Measurements from ENCODE around the gene PIAS1.
"Not testable (repeated sequence)": the region's sequence is repeated elsewhere in the genome, so short reads cannot be mapped to it uniquely, and the experiment has no call there.

DNA sequence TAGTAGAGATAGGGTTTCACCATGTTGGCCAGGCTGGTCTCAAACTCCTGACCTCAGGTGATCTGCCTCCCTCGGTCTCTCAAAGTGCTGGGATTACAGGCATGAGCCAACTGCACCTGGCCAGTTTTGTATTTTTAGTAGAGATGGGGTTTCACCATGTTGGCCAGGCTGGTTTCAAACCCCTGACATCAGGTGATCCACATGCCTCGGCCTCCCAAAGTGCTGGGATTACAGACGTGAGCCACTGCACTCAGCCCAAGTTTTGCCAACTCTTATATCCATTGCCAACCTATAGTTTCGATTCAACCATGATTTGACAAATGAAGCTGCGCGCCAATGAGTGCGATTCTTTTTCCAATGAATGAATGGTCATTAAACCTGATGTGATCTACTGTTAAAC, 148.9 kb downstream of the PIAS1 start:
- TF ChIP-seq, protein P1, sequence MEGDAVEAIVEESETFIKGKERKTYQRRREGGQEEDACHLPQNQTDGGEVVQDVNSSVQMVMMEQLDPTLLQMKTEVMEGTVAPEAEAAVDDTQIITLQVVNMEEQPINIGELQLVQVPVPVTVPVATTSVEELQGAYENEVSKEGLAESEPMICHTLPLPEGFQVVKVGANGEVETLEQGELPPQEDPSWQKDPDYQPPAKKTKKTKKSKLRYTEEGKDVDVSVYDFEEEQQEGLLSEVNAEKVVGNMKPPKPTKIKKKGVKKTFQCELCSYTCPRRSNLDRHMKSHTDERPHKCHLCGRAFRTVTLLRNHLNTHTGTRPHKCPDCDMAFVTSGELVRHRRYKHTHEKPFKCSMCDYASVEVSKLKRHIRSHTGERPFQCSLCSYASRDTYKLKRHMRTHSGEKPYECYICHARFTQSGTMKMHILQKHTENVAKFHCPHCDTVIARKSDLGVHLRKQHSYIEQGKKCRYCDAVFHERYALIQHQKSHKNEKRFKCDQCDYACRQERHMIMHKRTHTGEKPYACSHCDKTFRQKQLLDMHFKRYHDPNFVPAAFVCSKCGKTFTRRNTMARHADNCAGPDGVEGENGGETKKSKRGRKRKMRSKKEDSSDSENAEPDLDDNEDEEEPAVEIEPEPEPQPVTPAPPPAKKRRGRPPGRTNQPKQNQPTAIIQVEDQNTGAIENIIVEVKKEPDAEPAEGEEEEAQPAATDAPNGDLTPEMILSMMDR (IDR thresholded peaks at IDR 0.05 in 2 of 3, conservative IDR thresholded peaks at IDR 0.05 in 1 of 3; ENCODE audit: borderline replicate concordance in 1 of 3, insufficient read depth in 1 of 3, low read depth in 2 of 3, low read length in 2 of 3): not testable (repeated sequence)
- TF ChIP-seq POLR2A (IDR thresholded peaks at IDR 0.05; ENCODE audit: borderline replicate concordance, extremely low read depth, insufficient read depth, insufficient read length); POLR2AphosphoS5 (IDR thresholded peaks at IDR 0.05; ENCODE audit: low read depth, low read length); EGR1 (IDR thresholded peaks at IDR 0.05; ENCODE audit: low read depth); ZBTB33 (IDR thresholded peaks at IDR 0.05; ENCODE audit: extremely low read depth, insufficient replicate concordance, low read length); RAD21 (IDR thresholded peaks at IDR 0.05; ENCODE audit: low read depth); JUND (IDR thresholded peaks at IDR 0.05); SIN3A (IDR thresholded peaks at IDR 0.05; ENCODE audit: low read depth); YY1 (IDR thresholded peaks at IDR 0.05; ENCODE audit: extremely low read depth, insufficient replicate concordance, low read depth, low read length): not testable (repeated sequence)
- TF ChIP-seq, protein P2, sequence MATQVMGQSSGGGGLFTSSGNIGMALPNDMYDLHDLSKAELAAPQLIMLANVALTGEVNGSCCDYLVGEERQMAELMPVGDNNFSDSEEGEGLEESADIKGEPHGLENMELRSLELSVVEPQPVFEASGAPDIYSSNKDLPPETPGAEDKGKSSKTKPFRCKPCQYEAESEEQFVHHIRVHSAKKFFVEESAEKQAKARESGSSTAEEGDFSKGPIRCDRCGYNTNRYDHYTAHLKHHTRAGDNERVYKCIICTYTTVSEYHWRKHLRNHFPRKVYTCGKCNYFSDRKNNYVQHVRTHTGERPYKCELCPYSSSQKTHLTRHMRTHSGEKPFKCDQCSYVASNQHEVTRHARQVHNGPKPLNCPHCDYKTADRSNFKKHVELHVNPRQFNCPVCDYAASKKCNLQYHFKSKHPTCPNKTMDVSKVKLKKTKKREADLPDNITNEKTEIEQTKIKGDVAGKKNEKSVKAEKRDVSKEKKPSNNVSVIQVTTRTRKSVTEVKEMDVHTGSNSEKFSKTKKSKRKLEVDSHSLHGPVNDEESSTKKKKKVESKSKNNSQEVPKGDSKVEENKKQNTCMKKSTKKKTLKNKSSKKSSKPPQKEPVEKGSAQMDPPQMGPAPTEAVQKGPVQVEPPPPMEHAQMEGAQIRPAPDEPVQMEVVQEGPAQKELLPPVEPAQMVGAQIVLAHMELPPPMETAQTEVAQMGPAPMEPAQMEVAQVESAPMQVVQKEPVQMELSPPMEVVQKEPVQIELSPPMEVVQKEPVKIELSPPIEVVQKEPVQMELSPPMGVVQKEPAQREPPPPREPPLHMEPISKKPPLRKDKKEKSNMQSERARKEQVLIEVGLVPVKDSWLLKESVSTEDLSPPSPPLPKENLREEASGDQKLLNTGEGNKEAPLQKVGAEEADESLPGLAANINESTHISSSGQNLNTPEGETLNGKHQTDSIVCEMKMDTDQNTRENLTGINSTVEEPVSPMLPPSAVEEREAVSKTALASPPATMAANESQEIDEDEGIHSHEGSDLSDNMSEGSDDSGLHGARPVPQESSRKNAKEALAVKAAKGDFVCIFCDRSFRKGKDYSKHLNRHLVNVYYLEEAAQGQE (IDR thresholded peaks at IDR 0.05; ENCODE audit: low read depth): not testable (repeated sequence)
- TF ChIP-seq, protein P3, sequence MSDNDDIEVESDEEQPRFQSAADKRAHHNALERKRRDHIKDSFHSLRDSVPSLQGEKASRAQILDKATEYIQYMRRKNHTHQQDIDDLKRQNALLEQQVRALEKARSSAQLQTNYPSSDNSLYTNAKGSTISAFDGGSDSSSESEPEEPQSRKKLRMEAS (IDR thresholded peaks at IDR 0.05): not testable (repeated sequence)

All from HCT116 (cell line).